GM12872 (cell line): Measurements from ENCODE around the gene CELF1.

ENCODE experiments used
- CTCF ChIP-seq: IDR thresholded peaks from 3 replicates; pipeline ENCODE4 v1.5.1; 2011; ENCODE audit warnings: low read depth, mild to moderate bottlenecking, low read length, moderate library complexity; ENCODE audit not compliant: insufficient read depth

Gene CELF1

DNA sequence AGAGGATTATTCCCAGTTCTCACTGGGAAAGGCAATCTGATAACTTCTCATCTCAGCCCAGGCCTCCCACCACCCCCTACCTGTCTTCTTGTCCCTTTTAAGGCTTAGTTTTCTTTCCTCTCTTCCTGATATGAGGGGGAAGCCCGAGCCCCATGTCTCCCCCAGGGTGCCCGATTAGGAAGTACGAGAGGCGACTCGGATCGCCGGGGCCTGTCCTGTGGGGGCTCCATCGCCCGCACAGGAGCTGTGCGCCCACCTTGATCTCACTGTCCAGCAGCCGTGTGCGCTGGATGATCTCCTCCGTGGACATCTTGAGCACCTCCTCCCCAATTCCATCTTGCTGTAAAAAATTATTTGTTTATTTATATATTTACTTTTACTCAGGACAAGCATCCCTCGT lies 127.3 kb downstream of the CELF1 start:
- no peak for TF ChIP-seq CTCF

DNA sequence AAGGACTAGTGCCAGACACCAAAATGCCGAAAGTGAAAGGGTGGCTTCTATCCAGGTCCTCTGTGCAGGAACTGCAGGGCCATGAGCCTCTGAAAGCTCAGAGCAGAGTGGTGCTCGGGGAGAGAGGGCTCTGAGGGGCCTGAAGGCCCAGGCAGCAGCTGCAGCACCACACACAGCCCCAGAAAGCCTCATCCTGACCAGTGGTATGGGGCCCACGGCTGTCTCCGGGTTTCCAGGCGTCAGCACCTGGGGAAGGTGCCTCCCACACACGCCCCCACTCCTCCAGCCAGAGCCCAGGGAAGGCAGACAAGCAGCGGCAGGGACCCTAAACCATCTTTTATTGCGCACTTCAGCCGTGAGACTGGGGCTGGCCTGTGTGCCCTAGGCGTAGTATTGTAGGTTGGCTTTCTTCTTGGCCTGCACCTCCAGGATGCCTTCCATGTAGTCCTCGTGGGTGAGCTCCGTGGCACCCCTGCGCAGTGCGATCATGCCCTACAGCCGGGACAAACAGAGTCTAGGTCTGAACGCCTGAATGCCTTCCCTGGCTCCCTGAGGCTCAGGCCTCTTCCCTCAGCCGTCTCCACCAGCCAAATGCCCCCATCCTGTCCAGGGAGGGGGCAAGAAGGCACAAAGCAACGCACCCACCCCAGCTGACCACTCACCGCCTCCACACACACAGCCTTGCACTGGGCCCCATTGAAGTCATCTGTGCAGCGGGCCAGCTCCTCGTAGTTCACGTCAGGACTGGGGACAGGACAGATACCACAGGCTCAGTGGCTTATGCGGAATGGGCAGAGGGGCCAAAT lies 134.3 kb downstream of the CELF1 start:
- TF ChIP-seq CTCF, result no peak

DNA sequence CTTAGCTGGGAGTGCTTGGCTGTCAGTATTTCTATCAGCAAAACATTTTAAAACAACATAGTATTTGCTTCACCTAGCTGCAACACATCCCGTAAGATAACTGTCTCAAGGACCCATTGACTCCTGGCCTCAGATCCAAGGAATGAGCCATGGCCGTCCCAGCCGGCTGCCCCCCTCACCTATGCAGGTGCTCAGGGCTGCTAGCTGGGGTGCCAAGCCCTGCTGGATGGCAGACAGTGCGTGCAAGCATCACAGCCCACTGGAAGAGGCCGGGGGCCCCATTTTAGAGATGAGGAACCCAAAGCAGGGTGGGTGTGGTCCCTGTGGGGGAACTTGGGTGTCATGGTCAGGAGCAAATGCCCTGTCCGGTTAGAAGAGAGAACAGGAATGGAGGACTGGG lies 135.2 kb downstream of the CELF1 start:
- no peak for TF ChIP-seq CTCF

DNA sequence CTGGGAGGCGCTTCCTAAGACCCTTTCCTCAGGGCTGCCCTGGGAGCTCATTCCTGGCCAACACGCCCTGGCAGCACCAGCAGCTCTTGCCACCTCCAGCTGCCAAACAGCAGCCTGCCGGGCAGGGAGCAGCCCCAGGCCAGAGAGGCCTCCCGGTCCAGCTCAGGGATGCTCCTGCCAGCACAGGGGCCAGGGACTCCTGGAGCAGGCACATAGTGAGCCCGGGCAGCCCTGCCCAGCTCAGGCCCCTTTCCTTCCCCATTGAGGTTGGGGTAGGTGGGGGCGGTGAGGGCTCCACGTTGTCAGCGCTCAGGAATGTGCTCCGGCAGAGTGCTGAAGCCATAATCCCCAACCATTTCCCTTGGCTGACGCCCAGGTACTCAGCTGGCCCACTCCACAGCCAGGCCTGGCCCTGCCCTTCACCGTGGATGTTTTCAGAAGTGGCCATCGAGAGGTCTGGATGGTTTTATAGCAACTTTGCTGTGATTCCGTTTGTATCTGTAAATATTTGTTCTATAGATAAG lies 136.9 kb downstream of the CELF1 start:
- TF ChIP-seq CTCF, result no peak
